Measurements from ENCODE around the gene ZGLP1. TPM values are rescaled to one million over a fixed set of nuclear protein-coding genes. Genes with fewer than 3 reads are reported as not detected.

ZGLP1 gene
- total RNA-seq, 1 experiment from 2014 or later, result 5.0 TPM

- CTCF ChIA-PET, result no interaction called here
- Histone ChIP-seq H4K20me1 (ENCODE audit: insufficient read depth) (no peaks in the 10 kb centered on the region), H3K9me2 (ENCODE audit: insufficient read depth) (no peaks in the 10 kb centered on the region), H3K27ac (ENCODE audit: low read depth, low read length) (0 out of 2 replicates have a peak overlapping the region, but pooled peaks have one; percentile 80), H3K4me1 (ENCODE audit: control insufficient read depth in 1 of 2, insufficient read depth in 2 of 2, low read length in 2 of 2) (peaks cover 4 to 21% of the 10 kb centered on the region in 2 experiments; a peak in 3 of 4 replicates), H3K9ac (ENCODE audit: low read length) (no peak overlapping the region), H2AFZ (ENCODE audit: low read depth, low read length, poor library complexity, severe bottlenecking) (no peak overlapping the region), H3K9me3 (ENCODE audit: control insufficient read depth in 1 of 2, insufficient read depth in 1 of 2, low read depth in 1 of 2, low read length in 2 of 2) (no peaks in the 10 kb centered on the region), H3K4me2 (ENCODE audit: low read length) (no peak overlapping the region), H3K27me3 (ENCODE audit: insufficient read depth, low read length) (no peaks in the 10 kb centered on the region), H3K4me3 (replicated peaks in 1 of 2; ENCODE audit: low read depth in 1 of 2, low read length in 2 of 2) (no peak overlapping the region), H3K79me2 (ENCODE audit: insufficient read depth, low read length) (0 out of 2 replicates have a peak, but pooled peaks cover 4% of the 10 kb centered on the region), H3K36me3 (ENCODE audit: control insufficient read depth in 1 of 2, insufficient read depth in 2 of 2, low read length in 2 of 2) (peaks cover 12 to 19% of the 10 kb centered on the region in 2 experiments; a peak in 3 of 4 replicates)
- RAD21 ChIA-PET (ENCODE audit: low non-redundant PET in 1 of 2, low total read pairs in 2 of 2, uncharacterized antibody in 2 of 2, unreplicated experiment in 2 of 2), result interaction anchor here in 1 of 2 experiments (0.6 kb wide), 1 partner anchor 47 kb away, joined by 3 read pairs; no protein-coding TSS in a partner anchor
- TF ChIP-seq ZNF274 (IDR thresholded peaks at IDR 0.05; ENCODE audit: low read depth, low read length) (no peak), EZH2phosphoT487 (IDR thresholded peaks at IDR 0.05; ENCODE audit: borderline replicate concordance) (no peak), CEBPB (IDR thresholded peaks at IDR 0.05; ENCODE audit: low read depth) (no peak), SP1 (IDR thresholded peaks at IDR 0.05; ENCODE audit: low read depth) (no peak), ZBTB33 (IDR thresholded peaks at IDR 0.05; ENCODE audit: extremely low read depth, insufficient replicate concordance, low read length) (no peak), POLR2AphosphoS5 (IDR thresholded peaks at IDR 0.05; ENCODE audit: low read depth, low read length) (no peak), ZFX (IDR thresholded peaks at IDR 0.05) (no peak), ELF1 (IDR thresholded peaks at IDR 0.05; ENCODE audit: borderline replicate concordance, low read depth) (no peak), EGR1 (IDR thresholded peaks at IDR 0.05; ENCODE audit: low read depth) (no peak), FOSL1 (IDR thresholded peaks at IDR 0.05; ENCODE audit: low read depth) (no peak), TCF7L2 (IDR thresholded peaks at IDR 0.05; ENCODE audit: borderline replicate concordance, extremely low read depth, insufficient read depth, insufficient read length) (no peak), JUND (IDR thresholded peaks at IDR 0.05) (no peak), CBX3 (IDR thresholded peaks at IDR 0.05; ENCODE audit: low read depth) (no peak), POLR2A (IDR thresholded peaks at IDR 0.05; ENCODE audit: borderline replicate concordance, extremely low read depth, insufficient read depth, insufficient read length) (no peak)
- intact Hi-C loops (cut with micrococcal nuclease), result no loop called here
- BruUV-seq (replicated peaks), result no TSS peak
- ATAC-seq (no peak), DNase-seq (ENCODE audit: low read depth, low spot score) (no peak)
- POLR2A ChIA-PET, result no interaction called here
These were observed 7.6 kb upstream of the ZGLP1 start for GRCh38 chr19:10317045-10317856.

Measured in HCT116 (cell line).